RKO (cell line): ENCODE results near the gene SMPD2.

Experiments
- DNase-seq: peaks from one replicate; pipeline ENCODE4 v3.0.0-alpha.2; 2016; ENCODE audit warnings: low spot score

The SMPD2 gene

DNA sequence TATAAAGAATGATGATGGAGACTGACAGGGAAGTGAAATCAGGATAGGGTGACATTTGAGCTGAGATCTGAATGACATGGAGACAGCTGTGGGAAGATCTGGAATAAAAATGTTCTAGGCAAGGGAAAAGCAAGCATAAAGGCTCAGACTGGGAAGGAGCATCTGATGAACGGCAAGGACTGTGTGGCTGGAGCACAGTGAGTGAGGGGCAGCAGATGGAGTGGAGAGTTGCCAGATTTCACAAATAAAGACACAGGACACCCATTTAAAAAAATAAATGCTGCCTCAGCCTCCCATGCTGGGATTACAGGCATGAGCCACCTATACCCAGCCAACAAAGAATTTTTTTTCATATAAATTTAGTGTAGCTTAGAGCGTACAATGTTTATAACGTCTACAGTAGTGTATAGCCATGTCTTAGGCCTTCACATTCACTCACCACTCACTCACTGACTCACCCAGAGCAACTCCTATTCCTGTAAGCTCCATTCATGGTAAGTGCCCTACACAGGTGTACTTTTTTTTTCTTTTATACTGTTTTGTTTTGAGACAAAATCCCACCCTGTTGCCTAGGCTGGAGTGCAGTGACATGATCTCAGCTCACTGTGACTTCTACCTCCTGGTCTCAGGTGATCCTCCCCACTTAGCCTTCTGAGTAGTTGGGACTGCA, 44.9 kb downstream of the SMPD2 start:
- no peak for DNase-seq

GRCh38 chr6:109486068-109486467, 45.5 kb downstream of the SMPD2 start:
- DNase-seq, result peak; percentile 41

DNA sequence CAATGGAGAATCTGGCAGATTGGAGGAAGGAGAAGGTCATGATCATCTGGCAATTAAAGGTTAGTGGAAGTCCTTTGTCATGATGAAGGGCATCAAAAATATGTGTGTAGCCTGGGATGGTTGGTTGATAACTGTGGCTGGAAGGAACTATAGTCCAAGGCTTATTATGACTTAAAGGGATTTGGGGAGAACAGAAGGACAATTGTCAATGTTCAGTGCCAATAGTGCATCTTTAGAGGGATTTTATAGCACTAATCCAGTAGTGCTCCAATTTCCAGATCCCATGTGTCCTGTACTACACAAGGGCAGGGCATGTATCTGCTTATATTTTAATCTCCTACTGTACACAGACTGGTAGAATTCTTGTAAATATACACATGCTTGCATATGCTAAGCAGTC, 47.5 kb downstream of the SMPD2 start:
- DNase-seq, result no peak

DNA sequence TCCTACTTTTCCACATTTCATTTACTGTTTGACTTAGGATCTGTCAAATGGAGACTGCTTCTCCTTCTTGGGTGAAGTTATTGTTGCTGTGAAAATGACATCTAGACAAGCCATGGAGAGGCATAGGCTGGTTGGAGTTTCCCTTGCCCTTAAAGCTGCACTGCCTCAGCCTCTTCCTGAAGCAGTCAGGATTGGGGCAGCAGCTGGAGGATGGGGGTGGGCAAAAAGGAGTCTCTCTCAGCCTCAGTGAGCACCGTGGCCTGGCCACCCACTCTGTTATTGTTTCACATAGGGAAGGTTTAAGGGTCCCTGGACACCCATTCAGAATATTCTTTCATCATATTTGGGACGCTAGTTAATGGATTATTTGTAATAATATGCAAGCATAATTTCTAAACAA, 50.2 kb downstream of the SMPD2 start:
- no peak for DNase-seq

- DNase-seq, result no peak
These were observed 50.8 kb downstream of the SMPD2 start for GRCh38 chr6:109491207-109491938.
